NB4 (cell line): ENCODE results near the gene RAB40C.

Experiments used
- CTCF ChIP-seq: IDR thresholded peaks from one replicate; pipeline ENCODE4 v1.5.1; 2012; ENCODE audit warnings: low read depth, low read length
- POLR2A ChIP-seq: IDR thresholded peaks from 2 replicates; pipeline ENCODE4 v1.6.1; 2011; ENCODE audit warnings: mild to moderate bottlenecking; ENCODE audit not compliant: insufficient read length; ENCODE audit errors: extremely low read depth
- TF ChIP-seq, protein P1 (sequence below): IDR thresholded peaks from 2 replicates; pipeline ENCODE4 v1.6.1; 2011; ENCODE audit warnings: low read depth, low read length

DNA sequence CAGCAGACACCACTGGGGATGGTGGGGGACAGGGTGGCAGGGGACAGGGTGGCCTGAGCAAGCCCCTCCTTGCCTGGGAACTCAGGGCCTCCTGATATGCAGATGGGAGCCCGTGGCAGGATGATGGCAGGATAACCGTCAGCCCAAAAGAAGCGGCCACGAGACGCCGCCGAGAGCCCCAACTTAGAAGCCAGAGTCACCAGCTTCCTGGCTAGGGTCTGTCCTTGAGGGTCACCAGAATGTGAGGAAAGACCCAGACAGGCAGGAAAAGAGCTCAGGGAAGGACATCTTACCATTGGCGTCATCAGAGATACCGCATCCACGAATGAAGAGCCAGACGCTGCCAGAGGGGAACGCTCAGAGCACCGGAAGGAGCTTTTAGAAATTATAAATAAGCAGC lies 19.4 kb downstream of the RAB40C start:
- TF ChIP-seq CTCF (no peak), POLR2A (no peak)
- TF ChIP-seq, protein P1, sequence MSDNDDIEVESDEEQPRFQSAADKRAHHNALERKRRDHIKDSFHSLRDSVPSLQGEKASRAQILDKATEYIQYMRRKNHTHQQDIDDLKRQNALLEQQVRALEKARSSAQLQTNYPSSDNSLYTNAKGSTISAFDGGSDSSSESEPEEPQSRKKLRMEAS, result no peak
